RKO (cell line): ENCODE results near the gene NOTCH2NLA.
"Not testable (repeated sequence)": the region's sequence is repeated elsewhere in the genome, so short reads cannot be mapped to it uniquely, and the experiment has no call there.

Experiments
- DNase-seq: peaks from one replicate; pipeline ENCODE4 v3.0.0-alpha.2; 2016; ENCODE audit warnings: low spot score

Gene NOTCH2NLA

DNA sequence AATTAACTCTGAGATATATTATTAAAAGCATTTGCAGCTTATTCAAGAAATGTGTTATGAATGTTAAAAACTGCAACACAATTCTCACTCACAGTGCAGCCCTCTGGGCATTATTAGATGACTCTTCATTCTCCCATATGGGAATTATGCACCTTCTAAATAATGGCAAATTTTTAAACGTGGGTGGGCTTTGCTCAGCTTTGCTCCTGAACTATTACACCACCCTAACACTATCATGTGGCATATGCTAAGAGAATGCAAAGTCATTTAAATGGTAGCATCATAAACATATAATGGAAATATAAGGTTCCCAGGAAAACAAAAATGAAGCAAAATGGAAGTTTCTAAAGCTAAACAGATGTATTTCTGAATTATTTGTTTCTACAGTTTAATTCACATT lies 61.5 kb downstream of the NOTCH2NLA start:
- DNase-seq = not testable (repeated sequence)

DNA sequence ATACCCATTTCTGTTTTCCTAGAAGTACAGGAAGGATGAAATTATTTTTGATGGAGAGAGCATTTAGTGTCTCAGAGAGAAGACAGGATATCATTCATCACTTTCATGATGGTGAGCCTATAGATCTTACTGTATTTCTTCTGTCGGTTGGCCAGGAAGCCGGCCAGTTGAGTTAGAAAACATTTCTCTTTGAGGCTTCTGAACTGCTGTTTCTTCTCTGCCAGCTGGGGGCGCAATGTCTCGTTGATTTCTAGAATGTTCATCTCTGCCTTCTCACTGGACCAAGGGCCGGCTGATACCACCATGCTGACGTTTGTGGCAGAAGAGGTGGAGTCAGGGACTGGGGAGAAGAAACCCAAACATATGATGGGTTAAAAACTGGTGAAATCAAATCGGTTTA lies 84.4 kb downstream of the NOTCH2NLA start, which contains the start of gene NBPF10:
TSS of gene NBPF10 (minus strand) at position 340 of the 400 bp plus-strand sequence. CDS start at position 305, 35 bp downstream.
- DNase-seq = not testable (repeated sequence)
